HepG2 (cell line): ENCODE results near the gene PPP3R1. TPM values are rescaled to one million over a fixed set of nuclear protein-coding genes. Genes with fewer than 3 reads are reported as not detected.

Experiments
- HOXD1 ChIP-seq: sonication (generic); formaldehyde crosslinking; IDR thresholded peaks from 2 replicates; pipeline ENCODE4 v1.5.0; 2020; ENCODE audit warnings: missing genetic modification reagents
- ISX ChIP-seq: sonication (generic); formaldehyde crosslinking; conservative IDR thresholded peaks from 2 replicates; pipeline ENCODE4 v1.5.0; 2020; ENCODE audit warnings: missing genetic modification reagents
- MED1 ChIP-seq: sonication (generic); formaldehyde crosslinking; IDR thresholded peaks from 2 replicates; pipeline ENCODE4 v1.4.0; 2020; ENCODE audit warnings: missing genetic modification reagents
- NCOA5 ChIP-seq: sonication (generic); formaldehyde crosslinking; IDR thresholded peaks from 2 replicates; pipeline ENCODE4 v1.4.0; 2020; ENCODE audit warnings: missing genetic modification reagents
- NR2F1 ChIP-seq, 2 experiments: fragments of 450-650 bp in 1 of 2; formaldehyde crosslinking in 1 of 2; IDR thresholded peaks; 2 replicates each; pipeline versions ENCODE4 v1.5.0 to v1.6.1; 2016 to 2020; ENCODE audit warnings: mild to moderate bottlenecking in 1 of 2, missing compliant biosample characterization in 1 of 2, missing genetic modification reagents in 1 of 2, moderate library complexity in 1 of 2
- PLRG1 ChIP-seq: fragments of 450-650 bp; conservative IDR thresholded peaks from 2 replicates; pipeline ENCODE4 v1.6.1; 2016
- SMAD9 ChIP-seq: sonication (generic); formaldehyde crosslinking; IDR thresholded peaks from 2 replicates; pipeline ENCODE4 v1.5.1; 2020; ENCODE audit warnings: mild to moderate bottlenecking, missing genetic modification reagents
- TFDP2 ChIP-seq: sonication (generic); formaldehyde crosslinking; IDR thresholded peaks from 2 replicates; pipeline ENCODE4 v1.4.0; 2020; ENCODE audit warnings: missing genetic modification reagents
- TOPORS ChIP-seq: sonication (generic); formaldehyde crosslinking; IDR thresholded peaks from 2 replicates; pipeline ENCODE4 v1.8.0; 2023; ENCODE audit warnings: mild to moderate bottlenecking, missing genetic modification reagents
- ZNF251 ChIP-seq: sonication (generic); formaldehyde crosslinking; IDR thresholded peaks from 2 replicates; pipeline ENCODE4 v1.9.0; 2021; ENCODE audit warnings: mild to moderate bottlenecking, missing genetic modification reagents
- ZNF350 ChIP-seq: sonication (generic); formaldehyde crosslinking; IDR thresholded peaks from 2 replicates; pipeline ENCODE4 v1.4.0; 2020; ENCODE audit warnings: mild to moderate bottlenecking, low read depth, missing genetic modification reagents, borderline replicate concordance
- ZNF383 ChIP-seq: sonication (generic); formaldehyde crosslinking; IDR thresholded peaks from 2 replicates; pipeline ENCODE4 v1.4.0; 2020; ENCODE audit warnings: missing genetic modification reagents, mild to moderate bottlenecking, borderline replicate concordance
- ZNF768 ChIP-seq: sonication (generic); formaldehyde crosslinking; IDR thresholded peaks from 2 replicates; pipeline ENCODE4 v1.4.0; 2020; ENCODE audit warnings: missing genetic modification reagents
- ZNF782 ChIP-seq: sonication (generic); formaldehyde crosslinking; IDR thresholded peaks from 2 replicates; pipeline ENCODE4 v1.4.0; 2020; ENCODE audit warnings: missing genetic modification reagents, mild to moderate bottlenecking, borderline replicate concordance
- ZNF784 ChIP-seq: sonication (generic); formaldehyde crosslinking; IDR thresholded peaks from 2 replicates; pipeline ENCODE4 v1.5.1; 2020; ENCODE audit warnings: missing genetic modification reagents, mild to moderate bottlenecking, borderline replicate concordance
- polyA plus RNA-seq, 8 experiments: library from polyadenylated mRNA; depleted of rRNA in 3 of 8; stranded (reverse) in 7 of 8; unstranded in 1 of 8; fragments of >200 nt; fragmentation: Illumina TruSeq in 4 of 8; extraction: Trizol in 4 of 8; gene quantifications; 2 replicates each; pipeline versions ENCODE4 v1.2.1 to v1.2.3, GENCODE V29; 2011 to 2016; ENCODE audit warnings: low read depth in 4 of 8, missing spikeins in 1 of 8, mixed read lengths in 1 of 8; ENCODE audit not compliant: insufficient read depth in 1 of 8
- total RNA-seq, 5 experiments: library from RNA; depleted of rRNA; stranded (reverse); fragments of >200 nt; fragmentation: Illumina TruSeq; extraction: Trizol; gene quantifications; 2 replicates each; pipeline ENCODE4 v1.2.3, GENCODE V29; 2016; ENCODE audit warnings: low read depth in 1 of 5
- TF ChIP-seq, protein P1 (sequence below): sonication (generic); formaldehyde crosslinking; IDR thresholded peaks from 2 replicates; pipeline ENCODE4 v1.4.0; 2020; ENCODE audit warnings: mild to moderate bottlenecking, missing genetic modification reagents
- TF ChIP-seq, protein P2 (sequence below): sonication (generic); formaldehyde crosslinking; conservative IDR thresholded peaks from 2 replicates; pipeline ENCODE4 v1.5.0; 2020; ENCODE audit warnings: missing genetic modification reagents
- TF ChIP-seq, protein P3 (sequence below): sonication (generic); formaldehyde crosslinking; IDR thresholded peaks from 2 replicates; pipeline ENCODE4 v1.5.0; 2020; ENCODE audit warnings: missing genetic modification reagents
- TF ChIP-seq, protein P4 (sequence below): IDR thresholded peaks from 2 replicates; pipeline ENCODE4 v1.6.1; 2016; ENCODE audit warnings: missing biosample characterization, missing genetic modification reagents, low read depth

Gene PPP3R1
- total and polyA plus RNA-seq, 2 of the 13 experiments (the other 11 are each of a cell fraction or from before 2014, with no cell fraction given) = 11.6 to 25.7 TPM

- TF ChIP-seq, protein P1, sequence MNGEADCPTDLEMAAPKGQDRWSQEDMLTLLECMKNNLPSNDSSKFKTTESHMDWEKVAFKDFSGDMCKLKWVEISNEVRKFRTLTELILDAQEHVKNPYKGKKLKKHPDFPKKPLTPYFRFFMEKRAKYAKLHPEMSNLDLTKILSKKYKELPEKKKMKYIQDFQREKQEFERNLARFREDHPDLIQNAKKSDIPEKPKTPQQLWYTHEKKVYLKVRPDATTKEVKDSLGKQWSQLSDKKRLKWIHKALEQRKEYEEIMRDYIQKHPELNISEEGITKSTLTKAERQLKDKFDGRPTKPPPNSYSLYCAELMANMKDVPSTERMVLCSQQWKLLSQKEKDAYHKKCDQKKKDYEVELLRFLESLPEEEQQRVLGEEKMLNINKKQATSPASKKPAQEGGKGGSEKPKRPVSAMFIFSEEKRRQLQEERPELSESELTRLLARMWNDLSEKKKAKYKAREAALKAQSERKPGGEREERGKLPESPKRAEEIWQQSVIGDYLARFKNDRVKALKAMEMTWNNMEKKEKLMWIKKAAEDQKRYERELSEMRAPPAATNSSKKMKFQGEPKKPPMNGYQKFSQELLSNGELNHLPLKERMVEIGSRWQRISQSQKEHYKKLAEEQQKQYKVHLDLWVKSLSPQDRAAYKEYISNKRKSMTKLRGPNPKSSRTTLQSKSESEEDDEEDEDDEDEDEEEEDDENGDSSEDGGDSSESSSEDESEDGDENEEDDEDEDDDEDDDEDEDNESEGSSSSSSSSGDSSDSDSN (CRISPR knock-in tag) = peak; percentile 91
- TF ChIP-seq PLRG1 = no peak
- TF ChIP-seq ZNF784 = no peak
- no peak for TF ChIP-seq ZNF251 (CRISPR knock-in tag)
- TF ChIP-seq MED1 (CRISPR knock-in tag) = peak; percentile 45
- TF ChIP-seq, protein P2, sequence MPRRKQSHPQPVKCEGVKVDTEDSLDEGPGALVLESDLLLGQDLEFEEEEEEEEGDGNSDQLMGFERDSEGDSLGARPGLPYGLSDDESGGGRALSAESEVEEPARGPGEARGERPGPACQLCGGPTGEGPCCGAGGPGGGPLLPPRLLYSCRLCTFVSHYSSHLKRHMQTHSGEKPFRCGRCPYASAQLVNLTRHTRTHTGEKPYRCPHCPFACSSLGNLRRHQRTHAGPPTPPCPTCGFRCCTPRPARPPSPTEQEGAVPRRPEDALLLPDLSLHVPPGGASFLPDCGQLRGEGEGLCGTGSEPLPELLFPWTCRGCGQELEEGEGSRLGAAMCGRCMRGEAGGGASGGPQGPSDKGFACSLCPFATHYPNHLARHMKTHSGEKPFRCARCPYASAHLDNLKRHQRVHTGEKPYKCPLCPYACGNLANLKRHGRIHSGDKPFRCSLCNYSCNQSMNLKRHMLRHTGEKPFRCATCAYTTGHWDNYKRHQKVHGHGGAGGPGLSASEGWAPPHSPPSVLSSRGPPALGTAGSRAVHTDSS (CRISPR knock-in tag) = no peak
- TF ChIP-seq ZNF768 = peak; percentile 63; the same call in 1 of the 2 replicates
- TF ChIP-seq SMAD9 (CRISPR knock-in tag) = no peak
- TF ChIP-seq ZNF782 = no peak; the same call in 1 of the 2 replicates
- no peak for TF ChIP-seq NCOA5 (CRISPR knock-in tag)
- TF ChIP-seq, protein P3, sequence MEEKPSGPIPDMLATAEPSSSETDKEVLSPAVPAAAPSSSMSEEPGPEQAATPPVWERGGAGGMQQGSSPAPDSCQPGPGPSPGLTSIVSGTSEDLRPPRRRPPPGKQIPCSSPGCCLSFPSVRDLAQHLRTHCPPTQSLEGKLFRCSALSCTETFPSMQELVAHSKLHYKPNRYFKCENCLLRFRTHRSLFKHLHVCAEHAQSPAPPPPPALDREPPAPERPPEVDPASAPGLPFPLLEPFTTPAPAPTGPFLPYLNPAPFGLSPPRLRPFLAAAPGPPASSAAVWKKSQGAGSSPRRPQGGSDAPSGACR = peak; percentile 95
- TF ChIP-seq NR2F1 (CRISPR knock-in tag; IDR thresholded peaks at IDR 0.05) = 0 out of 4 replicates have a peak, but pooled peaks of 1 of the 2 experiments have one; percentile 14
- peak; percentile 10; the same call in 1 of the 2 replicates for TF ChIP-seq HOXD1
- TF ChIP-seq ZNF350 = peak; percentile 98
- TF ChIP-seq TFDP2 = peak; percentile 80
- 0 out of 2 replicates have a peak, but pooled peaks have one; percentile 16 for TF ChIP-seq ISX (CRISPR knock-in tag)
- 0 out of 2 replicates have a peak, but pooled peaks have one; percentile 73 for TF ChIP-seq ZNF383 (CRISPR knock-in tag)
- TF ChIP-seq, protein P4, sequence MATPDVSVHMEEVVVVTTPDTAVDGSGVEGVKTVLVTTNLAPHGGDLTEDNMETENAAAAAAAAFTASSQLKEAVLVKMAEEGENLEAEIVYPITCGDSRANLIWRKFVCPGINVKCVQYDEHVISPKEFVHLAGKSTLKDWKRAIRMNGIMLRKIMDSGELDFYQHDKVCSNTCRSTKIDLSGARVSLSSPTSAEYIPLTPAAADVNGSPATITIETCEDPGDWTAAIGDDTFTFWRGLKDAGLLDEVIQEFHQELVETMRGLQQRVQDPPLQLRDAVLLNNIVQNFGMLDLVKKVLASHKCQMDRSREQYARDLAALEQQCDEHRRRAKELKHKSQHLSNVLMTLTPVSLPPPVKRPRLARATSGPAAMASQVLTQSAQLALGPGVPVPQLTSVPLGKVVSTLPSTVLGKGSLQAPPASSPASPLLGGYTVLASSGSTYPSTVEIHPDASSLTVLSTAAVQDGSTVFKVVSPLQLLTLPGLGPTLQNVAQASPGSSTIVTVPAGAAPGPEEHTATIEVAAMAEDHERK (CRISPR knock-in tag) = no peak
- peak; percentile 77 for TF ChIP-seq TOPORS (CRISPR knock-in tag)
Measured at GRCh38 chr2:68157402-68158133, 94.8 kb downstream of the PPP3R1 start, which contains the start of gene PNO1 (continued).
